GM18858 (cell line): ENCODE data around the gene PDZD2.
"Not testable (repeated sequence)": the region's sequence is repeated elsewhere in the genome, so short reads cannot be mapped to it uniquely, and the experiment has no call there.

Experiments
- ATAC-seq: cut with Tn5 transposase; IDR thresholded peaks from one replicate; pipeline ENCODE4 v1.9.1; 2021; ENCODE audit not compliant: unreplicated experiment

PDZD2 gene

GRCh38 chr5:31767335-31768031 lies 128.6 kb downstream of the PDZD2 start:
- ATAC-seq = no peak

- no peak for ATAC-seq
Measured at GRCh38 chr5:31768046-31768445, 129.1 kb downstream of the PDZD2 start.

GRCh38 chr5:31768784-31769183 lies 129.9 kb downstream of the PDZD2 start:
- no peak for ATAC-seq

GRCh38 chr5:31769530-31769929 lies 130.6 kb downstream of the PDZD2 start:
- no peak for ATAC-seq

- ATAC-seq = no peak
Measured at GRCh38 chr5:31770132-31770720, 131.3 kb downstream of the PDZD2 start.

DNA sequence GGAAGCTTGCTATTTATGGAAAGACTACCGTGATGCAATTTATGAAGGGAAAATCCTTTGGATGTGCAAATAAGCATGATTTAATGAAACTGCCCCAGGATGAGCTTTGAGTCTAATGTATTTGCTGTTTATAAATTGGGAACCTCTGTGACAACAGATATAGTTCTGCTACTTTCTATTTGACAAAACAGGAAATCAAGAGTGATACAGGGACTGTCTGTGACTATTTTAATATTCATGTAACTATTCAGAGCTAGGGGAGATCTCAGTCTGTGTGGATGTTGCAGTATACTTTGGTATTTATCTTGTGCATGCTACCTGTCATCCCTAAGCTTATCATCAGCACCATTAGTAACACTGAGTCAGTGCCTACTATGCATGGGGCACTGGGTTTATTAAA lies 132.1 kb downstream of the PDZD2 start:
- peak; percentile 95 for ATAC-seq

DNA sequence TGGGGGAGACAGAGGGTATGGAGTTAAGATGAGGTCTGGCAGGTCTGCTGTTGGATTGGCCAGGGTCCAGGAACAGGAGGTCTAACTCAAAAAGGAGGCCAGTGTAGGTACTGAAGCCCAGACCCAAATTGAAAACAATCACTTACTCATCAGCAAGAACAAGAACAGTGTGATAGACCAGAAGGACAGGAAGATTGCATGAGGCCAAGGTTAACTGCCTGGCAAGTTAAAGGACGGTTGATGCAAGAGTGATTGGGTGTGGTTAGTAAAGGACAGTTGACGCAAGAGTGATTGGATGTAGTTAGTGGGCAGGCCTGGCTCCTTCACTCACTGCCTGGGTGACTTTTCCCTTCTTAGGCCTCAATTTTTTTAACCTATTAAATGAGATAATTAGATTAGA lies 132.6 kb downstream of the PDZD2 start:
- peak; percentile 9 for ATAC-seq

DNA sequence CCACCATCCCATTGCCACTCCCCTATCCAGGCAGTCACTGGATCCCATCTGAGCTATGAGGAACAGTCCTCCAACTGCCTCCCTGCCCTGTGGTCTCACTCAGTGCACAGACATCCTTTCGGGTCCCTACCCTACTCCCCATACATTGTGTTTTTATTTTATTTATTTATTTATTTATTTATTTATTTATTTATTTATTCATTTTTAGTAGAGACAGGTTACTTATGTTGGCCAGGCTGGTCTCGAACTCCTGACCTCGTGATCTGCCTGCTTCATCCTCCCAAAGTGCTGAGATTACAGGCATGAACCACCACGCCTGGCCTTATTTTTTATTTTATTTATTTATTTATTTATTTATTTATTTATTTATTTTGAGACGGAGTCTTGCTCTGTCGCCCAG lies 137.4 kb downstream of the PDZD2 start:
- not testable (repeated sequence) for ATAC-seq

GRCh38 chr5:31776976-31777651 lies 138.2 kb downstream of the PDZD2 start:
- ATAC-seq = no peak

DNA sequence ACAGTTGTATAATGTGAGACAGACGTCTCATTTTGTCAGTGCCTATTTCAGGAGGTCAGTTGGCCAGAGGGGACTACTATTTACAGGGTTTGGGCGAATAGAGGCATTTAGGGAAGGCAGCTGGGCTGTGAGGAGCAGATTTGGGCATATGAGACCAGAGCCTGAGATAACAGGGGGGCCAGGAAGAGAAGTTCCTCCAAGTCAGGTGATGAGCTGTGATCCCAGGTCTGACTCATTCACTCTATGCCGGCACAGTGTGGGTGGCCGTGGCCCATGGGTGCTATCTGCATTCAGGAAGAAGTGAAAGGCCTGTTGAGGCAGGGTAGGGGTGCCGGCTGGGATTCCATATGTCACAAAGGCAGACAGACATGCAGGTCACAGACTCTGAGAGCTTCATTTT lies 142.8 kb downstream of the PDZD2 start:
- ATAC-seq = no peak

DNA sequence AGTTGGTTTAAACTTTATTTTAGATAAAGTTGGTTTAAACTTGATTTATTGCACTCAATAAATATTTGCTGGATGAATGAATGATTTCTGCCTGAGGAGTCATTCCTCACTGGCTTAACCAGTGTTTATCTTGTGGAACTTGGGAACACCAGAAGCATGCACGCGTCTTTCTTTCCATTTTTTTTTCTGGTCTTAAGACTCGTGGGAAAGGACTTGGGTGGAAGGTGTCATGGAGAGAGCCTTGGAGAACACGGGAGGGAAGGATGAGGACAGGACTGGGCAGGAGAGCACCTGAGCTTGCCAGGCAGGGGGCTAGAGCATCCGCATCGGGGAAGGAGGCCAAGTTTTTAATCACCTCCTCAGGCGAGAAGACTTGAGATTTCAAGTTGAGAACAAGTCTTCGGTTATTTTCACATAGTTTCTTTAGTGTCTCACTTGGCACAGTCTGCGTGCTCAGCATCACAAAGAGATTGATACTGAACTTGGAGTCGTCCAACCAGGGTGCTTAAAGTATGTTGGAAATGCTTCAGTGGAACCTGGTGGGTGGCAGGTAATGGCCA lies 144.2 kb downstream of the PDZD2 start:
- ATAC-seq = no peak

- ATAC-seq = no peak
Measured at GRCh38 chr5:31783731-31784130, 144.8 kb downstream of the PDZD2 start.

GRCh38 chr5:31786090-31786631 lies 147.2 kb downstream of the PDZD2 start:
- ATAC-seq = no peak

DNA sequence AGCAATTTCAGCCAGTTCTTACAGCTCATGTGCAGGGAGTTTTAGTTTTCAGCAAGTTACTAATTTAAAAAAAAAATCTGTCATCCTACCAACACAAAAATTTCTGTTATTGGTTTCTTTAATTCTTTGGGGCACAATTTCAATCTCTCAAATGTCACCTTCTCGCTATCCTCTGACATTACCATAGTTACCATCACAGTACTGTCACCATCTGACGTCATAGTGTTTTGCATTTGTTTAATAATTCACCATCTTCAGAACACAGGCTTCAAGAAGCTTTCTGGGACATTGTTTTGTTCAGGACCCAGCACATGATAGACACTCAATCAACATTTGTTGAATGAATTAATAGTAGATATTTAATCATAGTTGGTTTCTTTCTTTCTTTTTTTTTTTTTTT lies 155.1 kb downstream of the PDZD2 start:
- ATAC-seq = no peak

GRCh38 chr5:31798168-31798567 lies 159.2 kb downstream of the PDZD2 start:
- no peak for ATAC-seq

GRCh38 chr5:31800351-31800750 lies 161.4 kb downstream of the PDZD2 start:
- ATAC-seq = no peak

- ATAC-seq = no peak
Measured at GRCh38 chr5:31805785-31806400, 167.0 kb downstream of the PDZD2 start.

GRCh38 chr5:31806561-31806960 lies 167.6 kb downstream of the PDZD2 start:
- no peak for ATAC-seq

GRCh38 chr5:31807789-31808540 lies 169.0 kb downstream of the PDZD2 start:
- no peak for ATAC-seq

GRCh38 chr5:31809050-31809870 lies 170.3 kb downstream of the PDZD2 start:
- no peak for ATAC-seq
